A549 treated with GW870086 at 1 μM for 4 hours (cell line): ENCODE results near the gene SHH. TPM values are rescaled to one million over a fixed set of nuclear protein-coding genes. Genes with fewer than 3 reads are reported as not detected.

ENCODE experiments used
- total RNA-seq: library from RNA; stranded (reverse); fragments of 200-300 nt; extraction: Qiagen RNA extraction; gene quantifications from 5 replicates; pipeline ENCODE4 v1.2.3, GENCODE V29; 2022; ENCODE audit warnings: low read depth

SHH gene
- 0.48 to 0.96 TPM (median 0.74 TPM) in 5 replicates for total RNA-seq

DNA sequence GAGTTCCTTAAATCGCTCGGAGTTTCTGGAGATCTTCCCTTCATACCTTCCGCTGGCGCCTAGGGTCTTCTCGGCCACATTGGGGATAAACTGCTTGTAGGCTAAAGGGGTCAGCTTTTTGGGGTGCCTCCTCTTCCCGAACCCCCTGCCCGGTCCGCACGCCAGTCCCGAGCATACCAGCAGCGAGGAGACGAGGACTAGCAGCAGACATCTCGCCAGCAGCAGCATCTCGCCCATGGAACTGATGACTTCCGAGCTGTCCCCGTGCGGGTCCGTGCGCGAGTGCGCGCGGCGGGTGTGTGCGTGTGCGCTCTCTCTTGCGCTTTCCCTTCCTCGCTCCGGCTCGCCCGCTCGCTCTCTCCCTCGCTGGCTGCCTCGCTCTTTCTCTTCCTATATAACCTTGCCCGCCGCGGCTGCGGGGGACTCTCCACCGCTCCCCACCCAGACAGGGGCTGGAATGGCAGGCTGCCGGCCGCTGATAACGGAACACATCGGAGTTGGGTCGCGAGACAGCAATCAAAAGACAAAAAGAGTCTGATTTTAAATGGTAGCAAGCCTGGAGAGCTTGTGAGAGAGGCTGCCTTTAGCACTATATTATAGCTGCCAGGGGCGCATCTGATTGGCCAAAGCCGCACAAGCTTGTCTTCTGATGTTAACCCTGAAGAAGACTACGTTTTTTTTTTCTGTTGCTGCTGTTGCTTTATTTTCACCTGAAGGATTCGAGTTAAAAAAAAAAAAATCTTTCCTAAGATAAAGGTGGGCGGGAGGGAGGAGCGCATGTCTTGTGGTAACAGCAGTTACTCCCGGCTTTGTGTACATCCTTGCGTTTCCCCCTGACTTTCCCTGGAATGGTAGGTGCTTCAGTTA lies at the start of gene SHH:
SHH (minus strand) TSS at position 569 of the 867 bp plus-strand sequence; CDS start at position 228, 341 bp downstream.

Other genes starting within 250 kb of the SHH start
- 20.6 to 27.8 TPM (median 24.8 TPM) in 5 replicates for gene RBM33, start 167.8 kb downstream of the SHH start, total RNA-seq